H9 (cell line): Measurements from ENCODE around the gene ZNF814. TPM values are rescaled to one million over a fixed set of nuclear protein-coding genes. Genes with fewer than 3 reads are reported as not detected.
"Not testable (repeated sequence)": the region's sequence is repeated elsewhere in the genome, so short reads cannot be mapped to it uniquely, and the experiment has no call there.

Source experiments
- DNase-seq: peaks from one replicate; pipeline ENCODE4 v3.0.0-alpha.2; 2017
- H2AFZ ChIP-seq: one replicate; pipeline ENCODE4 v1.6.1; 2013; ENCODE audit warnings: mild to moderate bottlenecking, low read length, control low read depth, moderate library complexity
- H2AK5ac ChIP-seq: 2 replicates; pipeline ENCODE4 v1.6.1; 2013; ENCODE audit warnings: low read length, control low read depth, mixed read lengths; ENCODE audit not compliant: insufficient read length
- H2BK120ac ChIP-seq: one replicate; pipeline ENCODE4 v1.6.1; 2013; ENCODE audit warnings: low read depth, mild to moderate bottlenecking, low read length, control low read depth, inconsistent platforms; ENCODE audit not compliant: poor library complexity, severe bottlenecking
- H2BK12ac ChIP-seq: 2 replicates; pipeline ENCODE4 v1.6.1; 2013; ENCODE audit warnings: low read length, control low read depth, mixed read lengths, low read depth; ENCODE audit not compliant: insufficient read length
- H2BK15ac ChIP-seq: 2 replicates; pipeline ENCODE4 v1.6.1; 2013; ENCODE audit warnings: low read depth, low read length, control low read depth
- H2BK20ac ChIP-seq: one replicate; pipeline ENCODE4 v1.6.1; 2013; ENCODE audit warnings: low read depth, mild to moderate bottlenecking, low read length, control low read depth, inconsistent platforms; ENCODE audit not compliant: poor library complexity, severe bottlenecking
- H2BK5ac ChIP-seq: 2 replicates; pipeline ENCODE4 v1.6.1; 2013; ENCODE audit warnings: low read length, control low read depth, mixed read lengths; ENCODE audit not compliant: insufficient read length
- H3K14ac ChIP-seq: 2 replicates; pipeline ENCODE4 v1.6.1; 2013; ENCODE audit warnings: low read length, control low read depth; ENCODE audit not compliant: insufficient read depth
- H3K18ac ChIP-seq: 2 replicates; pipeline ENCODE4 v1.6.1; 2013; ENCODE audit warnings: low read depth, mild to moderate bottlenecking, mixed read lengths, low read length, control low read depth; ENCODE audit not compliant: insufficient read length
- H3K23ac ChIP-seq: 2 replicates; pipeline ENCODE4 v1.6.1; 2013; ENCODE audit warnings: low read length, control low read depth, mixed read lengths, low read depth; ENCODE audit not compliant: insufficient read length
- H3K23me2 ChIP-seq: 2 replicates; pipeline ENCODE4 v1.6.1; 2013; ENCODE audit warnings: low read depth, mild to moderate bottlenecking, mixed read lengths, low read length, control low read depth; ENCODE audit not compliant: insufficient read length, poor library complexity, severe bottlenecking
- H3K27ac ChIP-seq: 2 replicates; pipeline ENCODE4 v1.5.1; 2013; ENCODE audit warnings: low read length, control low read depth, mixed read lengths, low read depth; ENCODE audit not compliant: insufficient read length
- H3K27me3 ChIP-seq: 2 replicates; pipeline ENCODE4 v1.6.1; 2013; ENCODE audit warnings: low read length, control low read depth, inconsistent platforms; ENCODE audit not compliant: insufficient read depth
- H3K4ac ChIP-seq: 2 replicates; pipeline ENCODE4 v1.6.1; 2013; ENCODE audit warnings: low read depth, mild to moderate bottlenecking, control low read depth, inconsistent platforms, low read length, moderate library complexity
- H3K4me1 ChIP-seq: 2 replicates; pipeline ENCODE4 v1.6.1; 2013; ENCODE audit warnings: low read length, control low read depth, inconsistent platforms; ENCODE audit not compliant: insufficient read depth
- H3K4me2 ChIP-seq: 2 replicates; pipeline ENCODE4 v1.6.1; 2013; ENCODE audit warnings: low read length, control low read depth, mixed read lengths; ENCODE audit not compliant: insufficient read length, insufficient read depth
- H3K56ac ChIP-seq: 2 replicates; pipeline ENCODE4 v1.6.1; 2013; ENCODE audit warnings: low read depth, mild to moderate bottlenecking, mixed read lengths, low read length, control low read depth; ENCODE audit not compliant: insufficient read length
- H3K79me1 ChIP-seq: 2 replicates; pipeline ENCODE4 v1.6.1; 2013; ENCODE audit warnings: low read depth, mild to moderate bottlenecking, moderate library complexity, low read length, control low read depth, inconsistent platforms; ENCODE audit not compliant: insufficient read depth, poor library complexity, severe bottlenecking
- H3K79me2 ChIP-seq: 2 replicates; pipeline ENCODE4 v1.6.1; 2013; ENCODE audit warnings: low read length, control low read depth, inconsistent platforms; ENCODE audit not compliant: insufficient read depth
- H3K9ac ChIP-seq: 2 replicates; pipeline ENCODE4 v1.6.1; 2013; ENCODE audit warnings: low read length, control low read depth, mixed read lengths; ENCODE audit not compliant: insufficient read length; ENCODE audit errors: extremely low read depth
- H3K9me3 ChIP-seq: one replicate; pipeline ENCODE4 v1.6.1; 2013; ENCODE audit warnings: low read depth, low read length, inconsistent platforms; ENCODE audit not compliant: control insufficient read depth
- H3T11ph ChIP-seq: one replicate; pipeline ENCODE4 v1.6.1; 2013; ENCODE audit warnings: mild to moderate bottlenecking, low read length, control low read depth, inconsistent platforms
- H4K20me1 ChIP-seq: one replicate; pipeline ENCODE4 v1.6.1; 2013; ENCODE audit not compliant: control insufficient read depth, insufficient read length, insufficient read depth
- H4K5ac ChIP-seq: 2 replicates; pipeline ENCODE4 v1.6.1; 2013; ENCODE audit warnings: low read depth, mild to moderate bottlenecking, mixed read lengths, low read length, control low read depth; ENCODE audit not compliant: insufficient read length
- H4K8ac ChIP-seq: replicated peaks from 2 replicates; pipeline ENCODE4 v1.6.1; 2013; ENCODE audit warnings: low read length, control low read depth, mixed read lengths, low read depth; ENCODE audit not compliant: insufficient read length
- H4K91ac ChIP-seq: 2 replicates; pipeline ENCODE4 v1.6.1; 2013; ENCODE audit warnings: low read depth, mild to moderate bottlenecking, moderate library complexity, mixed read lengths, low read length, control low read depth; ENCODE audit not compliant: insufficient read length
- H3K27ac Mint-ChIP-seq, 3 experiments: 2 replicates in 2 of 3; 3 replicates in 1 of 3; pipeline ENCODE4 v1.8.0; 2020 to 2021; ENCODE audit warnings: mixed read lengths in 3 of 3, mild to moderate bottlenecking in 1 of 3, moderate library complexity in 1 of 3
- H3K27me3 Mint-ChIP-seq: 2 replicates; pipeline ENCODE4 v1.8.0; 2021; ENCODE audit warnings: low read depth, mild to moderate bottlenecking, moderate library complexity, mixed read lengths
- H3K36me3 Mint-ChIP-seq, 3 experiments: 2 replicates in 2 of 3; 3 replicates in 1 of 3; pipeline ENCODE4 v1.8.0; 2020 to 2021; ENCODE audit warnings: low read depth in 3 of 3, mixed read lengths in 3 of 3; ENCODE audit not compliant: insufficient read depth in 1 of 3
- H3K4me1 Mint-ChIP-seq, 2 experiments: 2 replicates each; pipeline ENCODE4 v1.8.0; 2020; ENCODE audit warnings: mixed read lengths in 2 of 2
- H3K4me3 Mint-ChIP-seq, 2 experiments: 2 replicates in 1 of 2; 3 replicates in 1 of 2; pipeline ENCODE4 v1.8.0; 2020 to 2021; ENCODE audit warnings: mild to moderate bottlenecking in 2 of 2, mixed read lengths in 2 of 2, moderate library complexity in 1 of 2
- H3K9me3 Mint-ChIP-seq, 2 experiments: 2 replicates in 1 of 2; 3 replicates in 1 of 2; pipeline ENCODE4 v1.8.0; 2020; ENCODE audit warnings: mild to moderate bottlenecking in 2 of 2, mixed read lengths in 2 of 2, moderate library complexity in 1 of 2
- WGBS: extraction: QIAGEN DNeasy Blood & Tissue Kit; methylation state at CpG from one replicate; pipeline ENCODE4 v1.1.7; 2013; ENCODE audit warnings: missing lambda C conversion rate, low lambda C conversion rate, mixed read lengths; ENCODE audit not compliant: insufficient read length; ENCODE audit errors: extremely low coverage; 5-methylcytosine and 5-hydroxymethylcytosine counted together
- total RNA-seq: library from RNA; stranded (reverse); gene quantifications from 2 replicates; pipeline ENCODE4 v1.2.1, GENCODE V29; 2021
- TF ChIP-seq, protein P1 (sequence below): fragments of 200-600 bp; sonication (generic); conservative IDR thresholded peaks from 3 replicates; pipeline ENCODE4 v1.8.0; 2021; ENCODE audit warnings: antibody characterized with exemption, mild to moderate bottlenecking

ZNF814 gene
- total RNA-seq, 1 experiment from 2014 or later = 103 TPM

DNA sequence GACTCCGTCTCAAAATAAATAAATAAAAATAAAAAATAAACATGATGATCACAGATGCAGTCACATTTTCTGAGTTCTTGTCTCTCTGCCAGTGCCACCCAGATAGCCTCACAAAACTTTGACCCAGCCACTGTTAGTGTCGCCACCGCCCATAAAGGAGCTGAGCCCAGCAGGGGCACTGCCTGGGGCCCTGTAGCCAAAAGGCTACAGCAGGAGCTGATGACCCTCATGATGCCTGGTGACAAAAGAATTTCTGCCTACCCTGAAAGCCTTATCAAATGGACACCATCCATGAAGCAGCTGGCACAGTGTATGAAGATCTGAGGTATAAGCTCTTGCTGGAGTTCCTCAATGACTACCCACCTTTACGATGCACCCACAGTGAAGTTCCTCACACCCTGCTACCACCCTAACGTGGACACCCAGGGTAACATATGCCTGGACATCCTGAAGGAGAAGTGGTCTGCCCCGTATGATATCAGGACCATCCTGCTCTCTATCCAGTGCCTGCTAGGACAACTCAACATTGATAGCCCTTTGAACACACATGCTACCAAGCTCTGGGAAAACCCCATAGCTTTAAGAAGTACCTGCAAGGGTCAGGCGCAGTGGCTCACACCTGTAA lies 20.9 kb downstream of the ZNF814 start:
- Histone ChIP-seq H3K27me3 (no peaks in the 10 kb centered on the region), H4K5ac (no peak overlapping the region), H2AFZ (no peak overlapping the region), H2BK5ac (no peak overlapping the region), H2AK5ac (no peak overlapping the region), H4K8ac (no peak overlapping the region), H3K27ac (no peak overlapping the region), H3K56ac (no peak overlapping the region), H3K23me2 (no peaks in the 10 kb centered on the region), H3K9ac (no peak overlapping the region), H3K4me2 (no peak overlapping the region), H2BK120ac (no peak overlapping the region), H2BK12ac (no peak overlapping the region), H4K91ac (no peak overlapping the region), H3K9me3 (peaks cover 14% of the 10 kb centered on the region), H3T11ph (no peak overlapping the region), H3K4ac (no peak overlapping the region), H3K18ac (no peak overlapping the region), H3K14ac (no peak overlapping the region), H3K4me1 (no peaks in the 10 kb centered on the region), H3K79me2 (peaks cover 6% of the 10 kb centered on the region; the same call in 1 of the 2 replicates), H3K23ac (no peak overlapping the region), H3K79me1 (no peaks in the 10 kb centered on the region), H2BK15ac (no peak overlapping the region), H4K20me1 (no peaks in the 10 kb centered on the region), H2BK20ac (no peak overlapping the region)
- Mint-ChIP-seq H3K4me3 (no peak overlapping the region), H3K36me3 (peaks cover 64 to 88% (median 85%) of the 10 kb centered on the region in 3 experiments), H3K9me3 (peaks cover 22 to 25% of the 10 kb centered on the region in 2 experiments), H3K4me1 (0 out of 4 replicates have a peak, but pooled peaks cover 0 to 4% of the 10 kb centered on the region in 2 experiments), H3K27me3 (no peaks in the 10 kb centered on the region), H3K27ac (peak overlapping the region in 2 of 3 experiments; percentile 25 to 91; a peak in 2 of 7 replicates)
- no peak for DNase-seq
- WGBS = no CpG with 5 or more reads among the region's 7 CpGs
- TF ChIP-seq, protein P1, sequence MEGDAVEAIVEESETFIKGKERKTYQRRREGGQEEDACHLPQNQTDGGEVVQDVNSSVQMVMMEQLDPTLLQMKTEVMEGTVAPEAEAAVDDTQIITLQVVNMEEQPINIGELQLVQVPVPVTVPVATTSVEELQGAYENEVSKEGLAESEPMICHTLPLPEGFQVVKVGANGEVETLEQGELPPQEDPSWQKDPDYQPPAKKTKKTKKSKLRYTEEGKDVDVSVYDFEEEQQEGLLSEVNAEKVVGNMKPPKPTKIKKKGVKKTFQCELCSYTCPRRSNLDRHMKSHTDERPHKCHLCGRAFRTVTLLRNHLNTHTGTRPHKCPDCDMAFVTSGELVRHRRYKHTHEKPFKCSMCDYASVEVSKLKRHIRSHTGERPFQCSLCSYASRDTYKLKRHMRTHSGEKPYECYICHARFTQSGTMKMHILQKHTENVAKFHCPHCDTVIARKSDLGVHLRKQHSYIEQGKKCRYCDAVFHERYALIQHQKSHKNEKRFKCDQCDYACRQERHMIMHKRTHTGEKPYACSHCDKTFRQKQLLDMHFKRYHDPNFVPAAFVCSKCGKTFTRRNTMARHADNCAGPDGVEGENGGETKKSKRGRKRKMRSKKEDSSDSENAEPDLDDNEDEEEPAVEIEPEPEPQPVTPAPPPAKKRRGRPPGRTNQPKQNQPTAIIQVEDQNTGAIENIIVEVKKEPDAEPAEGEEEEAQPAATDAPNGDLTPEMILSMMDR = no peak

- not testable (repeated sequence) for DNase-seq, H3K27me3 Mint-ChIP-seq, H4K5ac ChIP-seq, H3K4me1 Mint-ChIP-seq, H3K79me2 ChIP-seq, H2BK5ac ChIP-seq, H3K27me3 ChIP-seq, H3K9me3 Mint-ChIP-seq, H3K27ac ChIP-seq, H3K4me3 Mint-ChIP-seq, H2BK12ac ChIP-seq, H3K4me1 ChIP-seq, H4K91ac ChIP-seq, H3K79me1 ChIP-seq, H2BK15ac ChIP-seq, H3K23ac ChIP-seq, H3K4ac ChIP-seq, H3K23me2 ChIP-seq, H4K20me1 ChIP-seq, H3T11ph ChIP-seq, H2AK5ac ChIP-seq, H3K9ac ChIP-seq, H4K8ac ChIP-seq, H2AFZ ChIP-seq, H3K56ac ChIP-seq, H2BK20ac ChIP-seq, H3K18ac ChIP-seq, H3K14ac ChIP-seq, H3K9me3 ChIP-seq, H3K4me2 ChIP-seq, H2BK120ac ChIP-seq
- WGBS = no CpG with 5 or more reads among the region's 3 CpGs
- Mint-ChIP-seq H3K27ac (peak overlapping the region in 2 of 3 experiments; percentile 44 to 85; a peak in 2 of 7 replicates), H3K36me3 (peaks cover 59 to 89% (median 84%) of the 10 kb centered on the region in 3 experiments)
Observed at GRCh38 chr19:57862351-57862750, 26.5 kb downstream of the ZNF814 start.
